Measurements from ENCODE around the gene GPRC5C. TPM values are rescaled to one million over a fixed set of nuclear protein-coding genes. Genes with fewer than 3 reads are reported as not detected.
A peak's percentile ranks its signal among the peaks of the same experiment; 100 is the strongest.

GPRC5C gene
- total and polyA plus RNA-seq, 2 of the 13 experiments (the other 11 are each of a cell fraction or from before 2014, with no cell fraction given) = 85.6 to 300 TPM

GRCh38 chr17:74432766-74433391 lies 991 bp downstream of the GPRC5C start (continued):
- TF ChIP-seq PRDM10 (CRISPR knock-in tag; IDR thresholded peaks at IDR 0.05; ENCODE audit: low read depth) = no peak
- no peak for TF ChIP-seq ZNF547 (CRISPR knock-in tag; IDR thresholded peaks at IDR 0.05)
- TF ChIP-seq NFKB2 (CRISPR knock-in tag; IDR thresholded peaks at IDR 0.05; ENCODE audit: borderline replicate concordance) = no peak
- no peak for TF ChIP-seq KAT8 (CRISPR knock-in tag; IDR thresholded peaks at IDR 0.05)
- TF ChIP-seq HMGXB3 (CRISPR knock-in tag; IDR thresholded peaks at IDR 0.05; ENCODE audit: borderline replicate concordance) = 0 out of 2 replicates have a peak, but pooled peaks have one; percentile 35
- 0 out of 2 replicates have a peak, but pooled peaks have one; percentile 47 for TF ChIP-seq ZNF546 (CRISPR knock-in tag; conservative IDR thresholded peaks at IDR 0.05)
- no peak for TF ChIP-seq E2F1 (CRISPR knock-in tag; IDR thresholded peaks at IDR 0.05)
- no peak for TF ChIP-seq THYN1 (CRISPR knock-in tag; IDR thresholded peaks at IDR 0.05; ENCODE audit: borderline replicate concordance, low read depth)
- peak; percentile 9; the same call in 1 of the 2 replicates for TF ChIP-seq TARDBP (CRISPR knock-in tag; IDR thresholded peaks at IDR 0.05)
- TF ChIP-seq ZNF30 (CRISPR knock-in tag; IDR thresholded peaks at IDR 0.05) = no peak
- no peak for TF ChIP-seq ZNF570 (CRISPR knock-in tag; IDR thresholded peaks at IDR 0.05; ENCODE audit: borderline replicate concordance)
- TF ChIP-seq HDAC6 (IDR thresholded peaks at IDR 0.05; ENCODE audit: low read depth, low read length) = no peak
- TF ChIP-seq, protein P1, sequence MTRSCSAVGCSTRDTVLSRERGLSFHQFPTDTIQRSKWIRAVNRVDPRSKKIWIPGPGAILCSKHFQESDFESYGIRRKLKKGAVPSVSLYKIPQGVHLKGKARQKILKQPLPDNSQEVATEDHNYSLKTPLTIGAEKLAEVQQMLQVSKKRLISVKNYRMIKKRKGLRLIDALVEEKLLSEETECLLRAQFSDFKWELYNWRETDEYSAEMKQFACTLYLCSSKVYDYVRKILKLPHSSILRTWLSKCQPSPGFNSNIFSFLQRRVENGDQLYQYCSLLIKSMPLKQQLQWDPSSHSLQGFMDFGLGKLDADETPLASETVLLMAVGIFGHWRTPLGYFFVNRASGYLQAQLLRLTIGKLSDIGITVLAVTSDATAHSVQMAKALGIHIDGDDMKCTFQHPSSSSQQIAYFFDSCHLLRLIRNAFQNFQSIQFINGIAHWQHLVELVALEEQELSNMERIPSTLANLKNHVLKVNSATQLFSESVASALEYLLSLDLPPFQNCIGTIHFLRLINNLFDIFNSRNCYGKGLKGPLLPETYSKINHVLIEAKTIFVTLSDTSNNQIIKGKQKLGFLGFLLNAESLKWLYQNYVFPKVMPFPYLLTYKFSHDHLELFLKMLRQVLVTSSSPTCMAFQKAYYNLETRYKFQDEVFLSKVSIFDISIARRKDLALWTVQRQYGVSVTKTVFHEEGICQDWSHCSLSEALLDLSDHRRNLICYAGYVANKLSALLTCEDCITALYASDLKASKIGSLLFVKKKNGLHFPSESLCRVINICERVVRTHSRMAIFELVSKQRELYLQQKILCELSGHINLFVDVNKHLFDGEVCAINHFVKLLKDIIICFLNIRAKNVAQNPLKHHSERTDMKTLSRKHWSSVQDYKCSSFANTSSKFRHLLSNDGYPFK (CRISPR knock-in tag; IDR thresholded peaks at IDR 0.05; ENCODE audit: borderline replicate concordance) = no peak
- no peak for TF ChIP-seq PHF20 (CRISPR knock-in tag; IDR thresholded peaks at IDR 0.05)
- TF ChIP-seq ATF5 (CRISPR knock-in tag; IDR thresholded peaks at IDR 0.05; ENCODE audit: low read depth) = no peak
- TF ChIP-seq ZNF333 (CRISPR knock-in tag; IDR thresholded peaks at IDR 0.05; ENCODE audit: borderline replicate concordance) = no peak

Data from HepG2 (cell line).